OCI-M2 (cell line): Measurements from ENCODE around the gene MYEOV.

Source experiments
- DNase-seq: peaks from one replicate; lab custom pipeline; 2025; ENCODE audit not compliant: unreplicated experiment; lab: John Stamatoyannopoulos, UW

Gene MYEOV

GRCh38 chr11:69293819-69294505 lies at the start of gene MYEOV:
Gene MYEOV, plus strand, starts transcription at chr11:69294155. Its CDS starts 1,200 bp downstream, at chr11:69295355.
- DNase-seq, result no peak

- no peak for DNase-seq
Observed at GRCh38 chr11:69244266-69244665, 49.7 kb upstream of the MYEOV start.

- DNase-seq, result no peak
Observed at GRCh38 chr11:69245041-69245440, 48.9 kb upstream of the MYEOV start.

GRCh38 chr11:69245491-69246345 lies 48.2 kb upstream of the MYEOV start:
- no peak for DNase-seq

GRCh38 chr11:69249311-69250185 lies 44.4 kb upstream of the MYEOV start:
- DNase-seq, result no peak

GRCh38 chr11:69250186-69251056 lies 43.5 kb upstream of the MYEOV start:
- no peak for DNase-seq

GRCh38 chr11:69251057-69251393 lies 42.9 kb upstream of the MYEOV start:
- DNase-seq, result no peak

- DNase-seq, result no peak
Observed at GRCh38 chr11:69251639-69252489, 42.1 kb upstream of the MYEOV start.

- DNase-seq, result no peak
Observed at GRCh38 chr11:69252490-69252837, 41.5 kb upstream of the MYEOV start.

GRCh38 chr11:69253028-69253427 lies 40.9 kb upstream of the MYEOV start:
- no peak for DNase-seq

- DNase-seq, result no peak
Observed at GRCh38 chr11:69257134-69257533, 36.8 kb upstream of the MYEOV start.

GRCh38 chr11:69257838-69258658 lies 35.9 kb upstream of the MYEOV start:
- DNase-seq, result no peak

- no peak for DNase-seq
Observed at GRCh38 chr11:69259096-69259495, 34.9 kb upstream of the MYEOV start.

GRCh38 chr11:69260622-69261021 lies 33.3 kb upstream of the MYEOV start:
- DNase-seq, result no peak

- no peak for DNase-seq
Observed at GRCh38 chr11:69261116-69261515, 32.8 kb upstream of the MYEOV start.

- no peak for DNase-seq
Observed at GRCh38 chr11:69262918-69263735, 30.8 kb upstream of the MYEOV start.

GRCh38 chr11:69263736-69264052 lies 30.3 kb upstream of the MYEOV start:
- DNase-seq, result no peak

- no peak for DNase-seq
Observed at GRCh38 chr11:69264486-69264885, 29.5 kb upstream of the MYEOV start.
